Transverse colon (tissue), 4 donors: ENCODE results near the gene BACH2. TPM values are rescaled to one million over a fixed set of nuclear protein-coding genes. Genes with fewer than 3 reads are reported as not detected.

Source experiments
- DNase-seq: peaks from one replicate; pipeline ENCODE4 v3.0.0-alpha.2; 2019
- H3K27ac ChIP-seq, 4 donors: fragments of 200-600 bp; sonication (generic); 2 replicates each; pipeline ENCODE4 v1.5.1; 2016 to 2018; ENCODE audit warnings: inconsistent platforms in 4 of 4
- H3K27me3 ChIP-seq: fragments of 200-600 bp; sonication (generic); 2 replicates; pipeline ENCODE4 v1.5.1; 2017; ENCODE audit warnings: inconsistent platforms
- H3K36me3 ChIP-seq, 4 donors: fragments of 200-600 bp; sonication (generic); 2 replicates each; pipeline ENCODE4 v1.5.1; 2017 to 2019; ENCODE audit warnings: inconsistent platforms in 4 of 4
- H3K4me1 ChIP-seq, 4 donors: fragments of 200-600 bp; sonication (generic); 2 replicates each; pipeline ENCODE4 v1.5.1; 2017 to 2020; ENCODE audit warnings: inconsistent platforms in 4 of 4
- H3K4me3 ChIP-seq, 4 donors: fragments of 200-600 bp; sonication (generic); 1 replicate in 1 of 4; 2 replicates in 3 of 4; pipeline versions ENCODE4 v1.5.1 to v1.6.1; 2017 to 2019; ENCODE audit warnings: inconsistent platforms in 4 of 4
- H3K9me3 ChIP-seq, 2 donors: fragments of 200-600 bp; sonication (generic); 2 replicates each; pipeline ENCODE4 v1.5.1; 2017 to 2019; ENCODE audit warnings: inconsistent platforms in 2 of 2
- CTCF ChIP-seq, 5 experiments: fragments of 200-600 bp in 3 of 5; fragments of 450-650 bp in 2 of 5; sonication (generic) in 3 of 5; IDR thresholded peaks; 1 replicate in 2 of 5; 2 replicates in 3 of 5; pipeline ENCODE4 v1.5.1; 2016 to 2017; ENCODE audit warnings: antibody characterized with exemption in 5 of 5, inconsistent platforms in 3 of 5, mild to moderate bottlenecking in 2 of 5, moderate library complexity in 1 of 5
- EP300 ChIP-seq: sonication (generic); formaldehyde crosslinking; IDR thresholded peaks from one replicate; pipeline ENCODE4 v1.6.1; 2017; ENCODE audit warnings: antibody characterized with exemption, low read depth
- POLR2A ChIP-seq: fragments of 450-650 bp; IDR thresholded peaks from one replicate; pipeline ENCODE4 v1.6.1; 2016; ENCODE audit warnings: antibody characterized with exemption, mild to moderate bottlenecking, moderate library complexity
- POLR2AphosphoS5 ChIP-seq, 3 donors: sonication (generic); formaldehyde crosslinking; IDR thresholded peaks; one replicate each; pipeline ENCODE4 v1.6.1; 2016; ENCODE audit warnings: antibody characterized with exemption in 3 of 3
- WGBS, 2 donors: methylation state at CpG; one replicate each; pipeline ENCODE4 v1.1.5; 2018; ENCODE audit warnings: low coverage in 1 of 2; 5-methylcytosine and 5-hydroxymethylcytosine counted together
- in situ Hi-C, 4 donors: fragments of 200-750 bp; cut with MboI; loops; one replicate each; pipeline versions ENCODE4 v1.15.0 to v1.15.1; 2017; ENCODE audit warnings: low sequenced_read_pairs in 3 of 4, low pct_ligation_motif_present in 1 of 4, low pct_unique_long_range_greater_than_20kb in 1 of 4
- intact Hi-C: fragments of 100-400 bp; cut with DNase I; formaldehyde crosslinking; loops from one replicate; pipeline ENCODE4 v1.15.1; 2023; ENCODE audit warnings: low total_unique reads
- total RNA-seq, 4 donors: library from RNA; depleted of rRNA; stranded (reverse); fragments of >200 nt; gene quantifications; one replicate each; pipeline ENCODE4 v1.1.0, GENCODE V29; 2016

Gene BACH2
- total RNA-seq, 4 donors from 2014 or later, result 0.20 to 7.5 (median 2.4) TPM

- in situ Hi-C loops (no loop called here), intact Hi-C loops (no loop called here)
- H3K4me1 ChIP-seq, result no peaks in the 10 kb centered on the region
- no peaks in the 10 kb centered on the region for H3K27me3 ChIP-seq
- no peaks in the 10 kb centered on the region for H3K9me3 ChIP-seq
- WGBS, 2 donors, result 86 to 96% methylated on average over 2 to 5 of the region's 5 CpGs
- H3K4me3 ChIP-seq, result no peak overlapping the region
- TF ChIP-seq POLR2A (no peak), EP300 (no peak), CTCF (IDR thresholded peaks at IDR 0.05) (no peak), POLR2AphosphoS5 (IDR thresholded peaks at IDR 0.05) (no peak)
- no peaks in the 10 kb centered on the region for H3K36me3 ChIP-seq
- no peak overlapping the region for H3K27ac ChIP-seq
- DNase-seq, result no peak
These were observed 23.7 kb downstream of the BACH2 start for GRCh38 chr6:90272895-90273294.

GRCh38 chr6:90271831-90272230, 24.8 kb downstream of the BACH2 start:
- H3K27me3 ChIP-seq, result no peaks in the 10 kb centered on the region
- H3K27ac ChIP-seq, result no peak overlapping the region
- in situ Hi-C loops, result no loop called here
- DNase-seq, result no peak
- H3K9me3 ChIP-seq, result no peaks in the 10 kb centered on the region
- no peaks in the 10 kb centered on the region for H3K36me3 ChIP-seq
- TF ChIP-seq POLR2A, result no peak
- no peak for TF ChIP-seq EP300
- TF ChIP-seq CTCF (IDR thresholded peaks at IDR 0.05), result no peak
- no peak for TF ChIP-seq POLR2AphosphoS5 (IDR thresholded peaks at IDR 0.05)
- intact Hi-C loops, result no loop called here
- peaks cover 0 to 5% (median 0%) of the 10 kb centered on the region in 4 donors for H3K4me1 ChIP-seq
- WGBS, 2 donors, result 65 to 100% methylated on average over 2 to 7 of the region's 7 CpGs
- no peak overlapping the region for H3K4me3 ChIP-seq

- Histone ChIP-seq H3K9me3 (no peaks in the 10 kb centered on the region), H3K27me3 (no peaks in the 10 kb centered on the region), H3K27ac (no peak overlapping the region), H3K4me1 (peaks cover 0 to 8% (median 0%) of the 10 kb centered on the region in 4 donors), H3K36me3 (no peaks in the 10 kb centered on the region), H3K4me3 (no peak overlapping the region)
- DNase-seq, result no peak
- 83 to 89% methylated on average over 1 of the region's 1 CpG for WGBS, 2 donors
- intact Hi-C loops, result no loop called here
- TF ChIP-seq POLR2AphosphoS5 (IDR thresholded peaks at IDR 0.05) (no peak), EP300 (no peak), CTCF (IDR thresholded peaks at IDR 0.05) (no peak)
- in situ Hi-C loops, result no loop called here
These were observed 27.3 kb downstream of the BACH2 start for GRCh38 chr6:90269334-90269733.

- Histone ChIP-seq H3K27ac (no peak overlapping the region), H3K9me3 (no peaks in the 10 kb centered on the region), H3K4me3 (no peak overlapping the region), H3K36me3 (no peaks in the 10 kb centered on the region), H3K4me1 (peaks cover 0 to 17% (median 0%) of the 10 kb centered on the region in 4 donors), H3K27me3 (no peaks in the 10 kb centered on the region)
- WGBS, 2 donors, result 71 to 72% methylated on average over 3 of the region's 3 CpGs
- intact Hi-C loops (no loop called here), in situ Hi-C loops (no loop called here)
- TF ChIP-seq CTCF (IDR thresholded peaks at IDR 0.05) (no peak), POLR2A (no peak), POLR2AphosphoS5 (IDR thresholded peaks at IDR 0.05) (no peak), EP300 (no peak)
- no peak for DNase-seq
These were observed 28.5 kb downstream of the BACH2 start for GRCh38 chr6:90268178-90268577.
